Thyroid gland (tissue), 4 donors: Measurements from ENCODE around the gene PVRIG. TPM values are rescaled to one million over a fixed set of nuclear protein-coding genes. Genes with fewer than 3 reads are reported as not detected.
"Not testable (repeated sequence)": the region's sequence is repeated elsewhere in the genome, so short reads cannot be mapped to it uniquely, and the experiment has no call there.

Experiments
- DNase-seq, 2 donors: peaks; one replicate each; pipeline ENCODE4 v3.0.0-alpha.2; 2019
- H3K27ac ChIP-seq, 3 donors: fragments of 200-600 bp; sonication (generic); 1 replicate in 2 of 3; 2 replicates in 1 of 3; pipeline ENCODE4 v1.5.1; 2016 to 2019; ENCODE audit warnings: mild to moderate bottlenecking in 1 of 3, moderate library complexity in 1 of 3
- H3K27me3 ChIP-seq: fragments of 200-600 bp; sonication (generic); one replicate; pipeline ENCODE4 v1.5.1; 2019
- H3K36me3 ChIP-seq, 2 donors: fragments of 200-600 bp; sonication (generic); one replicate each; pipeline ENCODE4 v1.5.1; 2016 to 2019
- H3K4me1 ChIP-seq, 2 donors: fragments of 200-600 bp; sonication (generic); one replicate each; pipeline ENCODE4 v1.5.1; 2017 to 2019
- H3K4me3 ChIP-seq, 3 donors: fragments of 200-600 bp; sonication (generic); replicated peaks in 1 of 3; 1 replicate in 2 of 3; 2 replicates in 1 of 3; pipeline ENCODE4 v1.5.1; 2016; ENCODE audit warnings: mild to moderate bottlenecking in 1 of 3
- H3K9me3 ChIP-seq: fragments of 200-600 bp; sonication (generic); one replicate; pipeline ENCODE4 v1.5.1; 2017
- POLR2A ChIP-seq, 2 donors: fragments of 450-650 bp; IDR thresholded peaks; one replicate each; pipeline ENCODE4 v1.6.1; 2017; ENCODE audit warnings: antibody characterized with exemption in 2 of 2, mild to moderate bottlenecking in 2 of 2, moderate library complexity in 1 of 2
- WGBS, 2 donors: methylation state at CpG; one replicate each; pipeline ENCODE4 v1.1.5; 2017; 5-methylcytosine and 5-hydroxymethylcytosine counted together
- intact Hi-C: fragments of 100-400 bp; cut with DNase I; formaldehyde crosslinking; loops from one replicate; pipeline ENCODE4 v1.15.1; 2023
- total RNA-seq, 4 donors: library from RNA; depleted of rRNA; stranded (reverse); fragments of >200 nt; gene quantifications; one replicate each; pipeline ENCODE4 v1.2.3, GENCODE V29; 2016
- TF ChIP-seq, protein P1 (sequence below), 6 experiments: fragments of 200-600 bp in 3 of 6; fragments of 450-650 bp in 3 of 6; sonication (generic) in 3 of 6; IDR thresholded peaks; one replicate each; pipeline ENCODE4 v1.5.1; 2016 to 2019; ENCODE audit warnings: antibody characterized with exemption in 6 of 6, mild to moderate bottlenecking in 2 of 6, inconsistent platforms in 1 of 6, moderate library complexity in 1 of 6

The PVRIG gene
- total RNA-seq, 4 donors from 2014 or later = 0.42 to 2.6 TPM; not detected in 2

DNA sequence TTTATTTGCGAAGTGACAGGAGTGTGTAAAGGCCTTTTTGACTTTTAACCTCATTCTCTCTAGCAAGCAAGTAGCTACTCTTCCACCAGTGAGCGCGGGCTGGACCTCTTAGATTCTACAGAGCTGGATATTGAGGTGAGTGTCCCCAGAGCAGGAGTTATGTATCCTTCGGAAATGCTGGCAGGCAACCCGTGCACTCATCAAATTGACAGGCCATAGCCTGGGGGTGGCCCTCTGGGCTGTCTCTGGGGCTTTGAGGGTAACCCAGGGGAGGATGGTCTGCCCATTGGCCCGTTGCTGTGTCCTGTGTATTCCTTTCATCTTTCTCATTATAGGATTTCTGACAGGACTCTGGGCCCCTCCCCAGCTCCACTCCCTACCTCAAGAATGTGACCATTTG is 6.1 kb upstream of the PVRIG start:
- intact Hi-C loops = no loop called here
- Histone ChIP-seq H3K27ac (no peak overlapping the region), H3K36me3 (no peaks in the 10 kb centered on the region), H3K4me3 (no peak overlapping the region), H3K9me3 (no peaks in the 10 kb centered on the region), H3K27me3 (no peaks in the 10 kb centered on the region), H3K4me1 (no peaks in the 10 kb centered on the region)
- WGBS, 2 donors = 64 to 79% methylated on average over 6 of the region's 6 CpGs
- TF ChIP-seq, protein P1, sequence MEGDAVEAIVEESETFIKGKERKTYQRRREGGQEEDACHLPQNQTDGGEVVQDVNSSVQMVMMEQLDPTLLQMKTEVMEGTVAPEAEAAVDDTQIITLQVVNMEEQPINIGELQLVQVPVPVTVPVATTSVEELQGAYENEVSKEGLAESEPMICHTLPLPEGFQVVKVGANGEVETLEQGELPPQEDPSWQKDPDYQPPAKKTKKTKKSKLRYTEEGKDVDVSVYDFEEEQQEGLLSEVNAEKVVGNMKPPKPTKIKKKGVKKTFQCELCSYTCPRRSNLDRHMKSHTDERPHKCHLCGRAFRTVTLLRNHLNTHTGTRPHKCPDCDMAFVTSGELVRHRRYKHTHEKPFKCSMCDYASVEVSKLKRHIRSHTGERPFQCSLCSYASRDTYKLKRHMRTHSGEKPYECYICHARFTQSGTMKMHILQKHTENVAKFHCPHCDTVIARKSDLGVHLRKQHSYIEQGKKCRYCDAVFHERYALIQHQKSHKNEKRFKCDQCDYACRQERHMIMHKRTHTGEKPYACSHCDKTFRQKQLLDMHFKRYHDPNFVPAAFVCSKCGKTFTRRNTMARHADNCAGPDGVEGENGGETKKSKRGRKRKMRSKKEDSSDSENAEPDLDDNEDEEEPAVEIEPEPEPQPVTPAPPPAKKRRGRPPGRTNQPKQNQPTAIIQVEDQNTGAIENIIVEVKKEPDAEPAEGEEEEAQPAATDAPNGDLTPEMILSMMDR (IDR thresholded peaks at IDR 0.05) = no peak
- no peak for TF ChIP-seq POLR2A (IDR thresholded peaks at IDR 0.05)
- DNase-seq = no peak

DNA sequence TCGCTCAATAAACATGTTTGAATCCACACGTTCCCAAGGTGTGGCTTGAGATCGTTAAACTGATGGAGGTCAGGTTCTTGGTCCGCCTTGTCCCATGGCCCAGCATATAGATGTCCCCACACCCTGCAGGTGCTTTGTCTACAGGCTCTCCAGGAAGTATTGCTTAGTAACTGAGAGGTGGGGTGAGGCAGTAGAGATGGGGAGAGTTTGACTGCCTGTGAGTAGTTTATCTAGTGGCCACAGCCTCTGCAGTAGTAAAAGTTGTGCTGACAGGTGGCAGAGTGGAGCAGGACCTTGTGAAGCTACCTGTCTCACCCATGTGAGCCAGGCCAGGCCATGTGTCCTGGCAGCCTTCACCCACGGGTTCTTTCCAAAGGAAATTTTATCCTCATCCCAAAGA is 5.4 kb upstream of the PVRIG start:
- intact Hi-C loops, H3K36me3 ChIP-seq, H3K27me3 ChIP-seq, H3K4me3 ChIP-seq, DNase-seq, H3K9me3 ChIP-seq, H3K27ac ChIP-seq, H3K4me1 ChIP-seq: not testable (repeated sequence)
- 69 to 76% methylated on average over 5 of the region's 5 CpGs for WGBS, 2 donors

DNA sequence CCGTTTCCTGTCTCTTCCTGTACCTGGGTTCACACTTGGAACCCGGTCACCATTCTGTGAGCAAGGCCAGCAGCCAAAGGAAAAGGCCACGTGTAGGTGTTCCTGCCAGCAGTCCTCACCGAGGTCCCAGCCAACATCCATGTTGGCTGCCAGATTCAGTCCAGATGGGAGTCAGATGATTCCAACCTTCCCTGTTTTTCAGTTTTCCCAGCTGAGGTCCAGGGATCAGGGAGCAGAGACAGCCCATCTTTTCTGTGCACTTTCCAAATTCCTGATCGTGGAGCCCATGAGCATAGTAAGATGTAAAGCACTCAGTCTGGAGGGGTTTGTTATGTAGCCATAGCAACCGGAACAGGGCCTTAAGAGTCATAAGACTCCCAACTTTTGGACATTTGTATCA is 3.9 kb upstream of the PVRIG start:
- Histone ChIP-seq H3K36me3 (no peaks in the 10 kb centered on the region), H3K27me3 (no peaks in the 10 kb centered on the region), H3K27ac (no peak overlapping the region), H3K4me1 (no peaks in the 10 kb centered on the region), H3K9me3 (no peaks in the 10 kb centered on the region), H3K4me3 (no peak overlapping the region)
- TF ChIP-seq POLR2A (IDR thresholded peaks at IDR 0.05) = no peak
- TF ChIP-seq, protein P1 (IDR thresholded peaks at IDR 0.05) = no peak
- intact Hi-C loops = no loop called here
- DNase-seq = no peak
- 73 to 78% methylated on average over 6 of the region's 6 CpGs for WGBS, 2 donors

DNA sequence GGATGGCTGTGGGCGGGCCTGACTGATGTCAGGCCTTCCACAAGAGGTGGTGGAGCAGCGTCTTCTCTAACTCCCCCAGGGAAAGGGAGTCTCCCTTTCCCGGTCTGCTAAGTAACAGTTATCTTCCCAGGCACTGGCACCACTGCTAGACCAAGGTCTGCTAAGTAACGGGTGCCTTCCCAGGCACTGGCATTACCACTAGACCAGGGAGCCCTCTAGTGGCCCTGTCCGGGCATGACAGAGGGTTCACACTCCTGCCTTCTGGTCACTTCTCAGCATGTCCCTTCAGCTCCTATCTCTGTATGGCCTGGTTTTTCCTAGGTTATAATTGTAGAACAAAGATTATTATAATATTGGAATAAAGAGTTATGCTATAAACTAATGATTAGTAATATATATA is 1.8 kb upstream of the PVRIG start:
- H3K27ac ChIP-seq, H3K9me3 ChIP-seq, intact Hi-C loops, H3K4me1 ChIP-seq, H3K4me3 ChIP-seq, H3K27me3 ChIP-seq, H3K36me3 ChIP-seq: not testable (repeated sequence)
- 0% methylated on average over 1 to 2 of the region's 5 CpGs for WGBS, 2 donors
- TF ChIP-seq, protein P1 (IDR thresholded peaks at IDR 0.05) = peak in 5 of 6 experiments; percentile 19 to 49 (median 21)
- DNase-seq = peak; percentile 85 to 90

DNA sequence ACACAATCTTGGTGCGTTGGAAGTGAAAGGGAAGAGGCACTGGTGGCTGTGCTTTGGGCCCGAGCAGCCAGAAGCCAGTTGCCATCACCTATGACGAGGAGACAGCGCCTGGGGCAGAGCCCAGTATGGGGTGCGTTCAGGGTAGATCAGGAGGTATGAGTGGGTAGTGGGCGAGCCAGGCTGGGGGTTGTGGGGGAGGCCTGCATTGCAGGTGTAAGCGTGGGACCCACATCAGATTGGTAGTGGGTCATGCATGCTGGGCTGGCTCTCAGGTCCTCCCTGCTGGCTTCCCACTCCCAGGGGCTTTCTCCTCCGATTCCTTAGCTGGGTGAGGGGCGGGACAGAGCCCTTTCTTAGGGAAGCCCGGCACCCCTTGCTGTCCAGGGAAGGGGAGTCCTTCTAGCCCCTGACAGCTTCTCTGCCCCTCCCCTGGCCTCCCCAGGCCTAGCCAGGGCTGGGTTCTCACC is 445 bp upstream of the PVRIG start:
- Histone ChIP-seq H3K4me3 (no peak overlapping the region), H3K9me3 (no peaks in the 10 kb centered on the region), H3K36me3 (no peaks in the 10 kb centered on the region), H3K27ac (no peak overlapping the region), H3K4me1 (no peaks in the 10 kb centered on the region), H3K27me3 (no peaks in the 10 kb centered on the region)
- WGBS, 2 donors = 84 to 92% methylated on average over 8 to 10 of the region's 10 CpGs
- TF ChIP-seq, protein P1 (IDR thresholded peaks at IDR 0.05) = no peak
- no peak for TF ChIP-seq POLR2A (IDR thresholded peaks at IDR 0.05)
- intact Hi-C loops = no loop called here
- no peak for DNase-seq
